Keratinocyte (primary cell): ENCODE measurements around the gene TMEM163. TPM values are rescaled to one million over a fixed set of nuclear protein-coding genes. Genes with fewer than 3 reads are reported as not detected.

Experiments
- DNase-seq: peaks from one replicate; pipeline ENCODE4 v3.0.0-alpha.2; 2011; ENCODE audit warnings: low read depth, missing footprints, low spot score
- FAIRE-seq: peaks from 2 replicates; lab custom pipeline; 2011; peaks lifted over from hg19 to GRCh38; lab: Jason Lieb, UNC
- H2AFZ ChIP-seq: 2 replicates; pipeline ENCODE4 v1.6.0; 2012; ENCODE audit warnings: low read length, control low read depth, inconsistent platforms; ENCODE audit not compliant: control insufficient read depth
- H3K27ac ChIP-seq: 2 replicates; pipeline ENCODE4 v1.5.1; 2011; ENCODE audit warnings: low read length; ENCODE audit not compliant: control insufficient read depth, insufficient read depth
- H3K27me3 ChIP-seq: 3 replicates; pipeline ENCODE4 v1.6.0; 2011; ENCODE audit warnings: low read length; ENCODE audit not compliant: control insufficient read depth, insufficient read depth; ENCODE audit errors: extremely low read depth
- H3K36me3 ChIP-seq, 2 experiments: 2 replicates in 1 of 2; 3 replicates in 1 of 2; pipeline ENCODE4 v1.5.1; 2011; ENCODE audit warnings: low read length in 2 of 2, mild to moderate bottlenecking in 1 of 2; ENCODE audit not compliant: control insufficient read depth in 2 of 2, insufficient read depth in 2 of 2; ENCODE audit errors: extremely low read depth in 1 of 2
- H3K4me1 ChIP-seq: 3 replicates; pipeline ENCODE4 v1.5.1; 2011; ENCODE audit warnings: low read length; ENCODE audit not compliant: control insufficient read depth, insufficient read depth; ENCODE audit errors: extremely low read depth
- H3K4me2 ChIP-seq: 3 replicates; pipeline ENCODE4 v1.6.0; 2011; ENCODE audit warnings: low read depth, low read length; ENCODE audit not compliant: control insufficient read depth, insufficient read depth; ENCODE audit errors: extremely low read depth
- H3K4me3 ChIP-seq, 3 experiments: fragments of 200-600 bp in 1 of 3; sonication (generic) in 1 of 3; 2 replicates in 2 of 3; 3 replicates in 1 of 3; pipeline ENCODE4 v1.5.1; 2011 to 2016; ENCODE audit warnings: low read length in 3 of 3, mild to moderate bottlenecking in 3 of 3, control low read depth in 2 of 3, inconsistent platforms in 1 of 3, low read depth in 1 of 3, mixed read lengths in 1 of 3, mixed run types in 1 of 3, moderate library complexity in 1 of 3; ENCODE audit not compliant: control insufficient read depth in 2 of 3, insufficient read depth in 2 of 3; ENCODE audit errors: extremely low read depth in 1 of 3
- H3K79me2 ChIP-seq: 2 replicates; pipeline ENCODE4 v1.6.0; 2012; ENCODE audit warnings: low read length; ENCODE audit not compliant: control insufficient read depth, insufficient read depth
- H3K9ac ChIP-seq: 3 replicates; pipeline ENCODE4 v1.6.0; 2011; ENCODE audit warnings: low read length; ENCODE audit not compliant: control insufficient read depth, insufficient read depth; ENCODE audit errors: extremely low read depth
- H3K9me1 ChIP-seq: 3 replicates; pipeline ENCODE4 v1.6.0; 2011; ENCODE audit warnings: low read length; ENCODE audit not compliant: control insufficient read depth, insufficient read depth; ENCODE audit errors: extremely low read depth
- H3K9me3 ChIP-seq: 2 replicates; pipeline ENCODE4 v1.5.1; 2012; ENCODE audit warnings: low read depth, low read length; ENCODE audit not compliant: control insufficient read depth
- H4K20me1 ChIP-seq: 3 replicates; pipeline ENCODE4 v1.6.0; 2011; ENCODE audit warnings: low read length; ENCODE audit not compliant: control insufficient read depth, insufficient read depth; ENCODE audit errors: extremely low read depth
- CTCF ChIP-seq, 3 experiments: IDR thresholded peaks in 1 of 3; conservative IDR thresholded peaks in 1 of 3; optimal IDR thresholded peaks in 1 of 3; 2 replicates in 2 of 3; 3 replicates in 1 of 3; pipeline versions ENCODE3 to v1.5.1; 2011; ENCODE audit warnings: low read length in 3 of 3, mild to moderate bottlenecking in 3 of 3, moderate library complexity in 2 of 3, control low read depth in 1 of 3, inconsistent platforms in 1 of 3; ENCODE audit not compliant: insufficient read depth in 2 of 3; ENCODE audit errors: extremely low read depth in 1 of 3
- EZH2 ChIP-seq: IDR thresholded peaks from one replicate; pipeline ENCODE4 v1.6.1; 2012; ENCODE audit warnings: inconsistent platforms, mild to moderate bottlenecking, low read length, moderate library complexity
- dilution Hi-C: fragments of 300-500 bp; cut with MboI; formaldehyde crosslinking; loops from one replicate; pipeline ENCODE4 v1.7.0; 2020; ENCODE audit warnings: low sequenced_read_pairs; ENCODE audit not compliant: extremely low pct_ligation_motif_present
- polyA plus RNA-seq, 5 experiments: library from polyadenylated mRNA; depleted of rRNA in 3 of 5; stranded (reverse) in 3 of 5; stranded (forward) in 1 of 5; unstranded in 1 of 5; fragments of >200 nt; gene quantifications; 1 replicate in 1 of 5; 2 replicates in 3 of 5; 3 replicates in 1 of 5; pipeline versions ENCODE4 v1.2.1 to v1.2.3, GENCODE V29; 2011 to 2012; ENCODE audit warnings: missing spikeins in 2 of 5, low read depth in 1 of 5, low replicate concordance in 1 of 5

The TMEM163 gene
- polyA plus RNA-seq, 1 donor (not counting 4 experiments of a cell fraction or from before 2014, with no cell fraction given): not detected

- DNase-seq (no peak), FAIRE-seq (no peak)
- Histone ChIP-seq H3K79me2 (no peaks in the 10 kb centered on the region), H3K36me3 (no peaks in the 10 kb centered on the region), H2AFZ (no peak overlapping the region), H4K20me1 (no peaks in the 10 kb centered on the region), H3K4me1 (no peaks in the 10 kb centered on the region), H3K27me3 (no peaks in the 10 kb centered on the region), H3K27ac (no peak overlapping the region), H3K9ac (no peak overlapping the region), H3K9me3 (no peaks in the 10 kb centered on the region), H3K9me1 (no peaks in the 10 kb centered on the region), H3K4me2 (no peak overlapping the region), H3K4me3 (no peak overlapping the region)
- TF ChIP-seq CTCF (optimal IDR thresholded peaks at IDR 0.05 in 1 of 3, IDR thresholded peaks at IDR 0.05 in 1 of 3, conservative IDR thresholded peaks at IDR 0.05 in 1 of 3; ENCODE audit: extremely low read depth in 1 of 3, insufficient read depth in 2 of 3, low read length in 3 of 3) (no peak), EZH2 (no peak)
- dilution Hi-C loops: no loop called here
Observed at GRCh38 chr2:134763164-134763710, 44.4 kb upstream of the TMEM163 start.

GRCh38 chr2:134762508-134762907, 43.7 kb upstream of the TMEM163 start:
- no peak for FAIRE-seq
- dilution Hi-C loops: no loop called here

More at GRCh38 chr2:134762508-134762907, 43.7 kb upstream of the TMEM163 start:
- Histone ChIP-seq H3K27ac (no peak overlapping the region), H3K4me2 (no peak overlapping the region), H2AFZ (no peak overlapping the region), H3K9me3 (no peaks in the 10 kb centered on the region), H3K9ac (no peak overlapping the region), H3K27me3 (no peaks in the 10 kb centered on the region), H3K9me1 (no peaks in the 10 kb centered on the region), H3K36me3 (no peaks in the 10 kb centered on the region), H4K20me1 (no peaks in the 10 kb centered on the region), H3K79me2 (no peaks in the 10 kb centered on the region), H3K4me3 (no peak overlapping the region), H3K4me1 (no peaks in the 10 kb centered on the region)
- DNase-seq: no peak
- TF ChIP-seq EZH2 (no peak), CTCF (optimal IDR thresholded peaks at IDR 0.05 in 1 of 3, IDR thresholded peaks at IDR 0.05 in 1 of 3, conservative IDR thresholded peaks at IDR 0.05 in 1 of 3; ENCODE audit: extremely low read depth in 1 of 3, insufficient read depth in 2 of 3, low read length in 3 of 3) (no peak)
